Measurements from ENCODE around the gene CLBA1.

The CLBA1 gene

GRCh38 chr14:104966981-104967385, 18.6 kb upstream of the CLBA1 start:
- H3K27ac ChIP-seq, result no peak overlapping the region
- TF ChIP-seq ZFX (IDR thresholded peaks at IDR 0.05; ENCODE audit: borderline replicate concordance), result no peak
- TF ChIP-seq CTCF (IDR thresholded peaks at IDR 0.05), result no peak

- no peak overlapping the region for H3K27ac ChIP-seq
- TF ChIP-seq CTCF (IDR thresholded peaks at IDR 0.05) (no peak), ZFX (IDR thresholded peaks at IDR 0.05; ENCODE audit: borderline replicate concordance) (no peak)
These were observed 18.0 kb upstream of the CLBA1 start for GRCh38 chr14:104967386-104968152.

- no peak for TF ChIP-seq ZFX (IDR thresholded peaks at IDR 0.05; ENCODE audit: borderline replicate concordance)
- TF ChIP-seq CTCF (IDR thresholded peaks at IDR 0.05), result no peak
- H3K27ac ChIP-seq, result no peak overlapping the region
These were observed 17.4 kb upstream of the CLBA1 start for GRCh38 chr14:104968153-104968527.

- H3K27ac ChIP-seq, result no peak overlapping the region
- TF ChIP-seq CTCF (IDR thresholded peaks at IDR 0.05) (no peak), ZFX (IDR thresholded peaks at IDR 0.05; ENCODE audit: borderline replicate concordance) (no peak)
These were observed 16.8 kb upstream of the CLBA1 start for GRCh38 chr14:104968541-104969401.

GRCh38 chr14:104969741-104970230, 15.8 kb upstream of the CLBA1 start:
- H3K27ac ChIP-seq, result no peak overlapping the region
- no peak for TF ChIP-seq ZFX (IDR thresholded peaks at IDR 0.05; ENCODE audit: borderline replicate concordance)
- no peak for TF ChIP-seq CTCF (IDR thresholded peaks at IDR 0.05)

GRCh38 chr14:104970231-104971068, 15.1 kb upstream of the CLBA1 start:
- TF ChIP-seq ZFX (IDR thresholded peaks at IDR 0.05; ENCODE audit: borderline replicate concordance) (no peak), CTCF (IDR thresholded peaks at IDR 0.05) (no peak)
- no peak overlapping the region for H3K27ac ChIP-seq

Data from 22Rv1 (cell line).